Kidney (tissue), 14 donors: ENCODE measurements around the gene SOX5. TPM values are rescaled to one million over a fixed set of nuclear protein-coding genes. Genes with fewer than 3 reads are reported as not detected.

Experiments used
- DNase-seq, 5 donors: peaks; one replicate each; pipeline ENCODE4 v3.0.0-alpha.2; 2013 to 2020
- FAIRE-seq: peaks from 2 replicates; lab custom pipeline; 2012; peaks lifted over from hg19 to GRCh38; lab: Jason Lieb, UNC
- H3K27ac ChIP-seq, 2 donors: one replicate each; pipeline ENCODE4 v1.7.0; 2013; ENCODE audit warnings: low read depth in 2 of 2, low read length in 2 of 2, inconsistent platforms in 1 of 2
- H3K27me3 ChIP-seq: one replicate; pipeline ENCODE4 v1.7.1; 2013; ENCODE audit warnings: low read length, inconsistent platforms; ENCODE audit not compliant: control insufficient read depth, insufficient read depth
- H3K36me3 ChIP-seq, 3 donors: one replicate each; pipeline versions ENCODE4 v1.7.0 to v1.7.1; 2013; ENCODE audit warnings: low read length in 3 of 3, control low read depth in 1 of 3, inconsistent platforms in 1 of 3; ENCODE audit not compliant: insufficient read depth in 3 of 3, control insufficient read depth in 2 of 3
- H3K4me1 ChIP-seq, 3 donors: one replicate each; pipeline versions ENCODE4 v1.7.0 to v1.7.1; 2013; ENCODE audit warnings: low read length in 3 of 3, inconsistent platforms in 1 of 3, low read depth in 1 of 3; ENCODE audit not compliant: control insufficient read depth in 2 of 3, insufficient read depth in 2 of 3
- H3K4me3 ChIP-seq, 3 donors: one replicate each; pipeline versions ENCODE4 v1.7.0 to v1.8.1; 2013; ENCODE audit warnings: low read length in 3 of 3, control low read depth in 1 of 3, inconsistent platforms in 1 of 3
- H3K9ac ChIP-seq, 3 donors: one replicate each; pipeline versions ENCODE4 v1.7.0 to v1.7.1; 2013; ENCODE audit warnings: low read length in 3 of 3, control low read depth in 1 of 3, inconsistent platforms in 1 of 3
- H3K9me3 ChIP-seq, 3 donors: one replicate each; pipeline versions ENCODE4 v1.7.0 to v1.7.1; 2013; ENCODE audit warnings: low read length in 3 of 3, control low read depth in 1 of 3, inconsistent platforms in 1 of 3; ENCODE audit not compliant: control insufficient read depth in 2 of 3, insufficient read depth in 1 of 3
- intact Hi-C: fragments of 100-400 bp; cut with DNase I; formaldehyde crosslinking; loops from one replicate; pipeline ENCODE4 v1.11.1; 2022
- polyA plus RNA-seq: library from polyadenylated mRNA; stranded (reverse); fragments of 350-450 nt; fragmentation: Illumina TruSeq; extraction: RNeasy Lipid Tissue Mini Kit (QIAGEN cat#74804); gene quantifications from one replicate; pipeline ENCODE4 v1.2.3, GENCODE V29; 2014; ENCODE audit warnings: low read depth, low replicate concordance; ENCODE audit not compliant: insufficient read depth
- total RNA-seq: library from RNA; stranded (reverse); fragmentation: NEBNext Ultra II Directional; extraction: Animal tissue kit (Norgen Biotek cat#: 25700); gene quantifications from one replicate; pipeline ENCODE4 v1.2.1, GENCODE V29; 2021
- TF ChIP-seq, protein P1 (sequence below): IDR thresholded peaks from 3 replicates; pipeline ENCODE4 v1.5.1; 2012; ENCODE audit warnings: mild to moderate bottlenecking, moderate library complexity, borderline replicate concordance; ENCODE audit not compliant: insufficient read depth; ENCODE audit errors: extremely low read depth
- donor health status: control.
- donor health status: control.
- donor health status: control.
- donor health status: control.
- donor health status: control.
- donor health status: DM: yes; HTN: yes; CAD: no.
- donor health status: Normal renal cell carcinoma (clear cell type).

The SOX5 gene
- total and polyA plus RNA-seq, 2 donors from 2014 or later, result 0.54 to 10.8 TPM

DNA sequence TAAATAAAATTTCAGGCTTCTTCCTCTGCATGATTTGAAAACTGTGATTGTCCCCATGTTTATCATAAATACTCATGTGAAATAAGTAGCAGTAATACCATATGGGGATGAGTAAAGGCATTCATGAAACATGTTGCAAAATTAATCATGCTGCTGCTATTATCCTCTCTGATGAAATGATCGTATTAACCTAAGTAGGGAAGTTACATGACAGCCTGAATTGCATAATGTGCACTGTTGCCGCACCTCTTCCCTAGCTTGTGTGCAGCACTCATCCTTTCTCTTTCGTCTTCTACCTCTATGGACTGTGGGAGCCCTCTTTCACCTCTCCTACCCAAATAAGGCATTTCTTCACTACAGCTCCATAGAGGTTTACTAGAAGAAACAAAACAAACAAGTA, 367.6 kb downstream of the SOX5 start:
- no peak overlapping the region for H3K27ac ChIP-seq
- TF ChIP-seq, protein P1, sequence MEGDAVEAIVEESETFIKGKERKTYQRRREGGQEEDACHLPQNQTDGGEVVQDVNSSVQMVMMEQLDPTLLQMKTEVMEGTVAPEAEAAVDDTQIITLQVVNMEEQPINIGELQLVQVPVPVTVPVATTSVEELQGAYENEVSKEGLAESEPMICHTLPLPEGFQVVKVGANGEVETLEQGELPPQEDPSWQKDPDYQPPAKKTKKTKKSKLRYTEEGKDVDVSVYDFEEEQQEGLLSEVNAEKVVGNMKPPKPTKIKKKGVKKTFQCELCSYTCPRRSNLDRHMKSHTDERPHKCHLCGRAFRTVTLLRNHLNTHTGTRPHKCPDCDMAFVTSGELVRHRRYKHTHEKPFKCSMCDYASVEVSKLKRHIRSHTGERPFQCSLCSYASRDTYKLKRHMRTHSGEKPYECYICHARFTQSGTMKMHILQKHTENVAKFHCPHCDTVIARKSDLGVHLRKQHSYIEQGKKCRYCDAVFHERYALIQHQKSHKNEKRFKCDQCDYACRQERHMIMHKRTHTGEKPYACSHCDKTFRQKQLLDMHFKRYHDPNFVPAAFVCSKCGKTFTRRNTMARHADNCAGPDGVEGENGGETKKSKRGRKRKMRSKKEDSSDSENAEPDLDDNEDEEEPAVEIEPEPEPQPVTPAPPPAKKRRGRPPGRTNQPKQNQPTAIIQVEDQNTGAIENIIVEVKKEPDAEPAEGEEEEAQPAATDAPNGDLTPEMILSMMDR, result no peak
- FAIRE-seq (no peak), DNase-seq (no peak)
- no peaks in the 10 kb centered on the region for H3K27me3 ChIP-seq
- H3K9me3 ChIP-seq, result no peaks in the 10 kb centered on the region
- H3K9ac ChIP-seq, result no peak overlapping the region
- no peaks in the 10 kb centered on the region for H3K36me3 ChIP-seq
- no peaks in the 10 kb centered on the region for H3K4me1 ChIP-seq
- H3K4me3 ChIP-seq, result no peak overlapping the region
- intact Hi-C loops, result no loop called here

DNA sequence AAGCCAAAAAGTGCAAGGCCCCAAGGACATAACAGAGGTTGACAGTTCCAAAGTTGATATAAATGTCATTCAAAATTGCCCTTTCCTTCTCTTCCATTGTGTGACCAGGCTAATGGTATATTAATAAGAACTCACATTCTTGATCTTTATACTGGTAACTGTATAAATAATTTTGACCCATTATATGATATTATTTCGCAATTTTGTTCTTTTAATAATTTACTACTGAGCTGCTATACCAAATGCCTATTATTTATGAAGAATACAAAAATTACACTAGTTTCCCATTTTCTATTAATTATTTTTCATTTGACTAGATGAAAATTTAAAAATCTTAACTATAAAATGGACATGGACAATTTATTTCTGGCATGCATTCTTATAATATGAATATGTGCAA, 370.2 kb downstream of the SOX5 start:
- H3K9ac ChIP-seq, result no peak overlapping the region
- DNase-seq (no peak), FAIRE-seq (no peak)
- no peaks in the 10 kb centered on the region for H3K9me3 ChIP-seq
- no peaks in the 10 kb centered on the region for H3K27me3 ChIP-seq
- TF ChIP-seq, protein P1, result no peak
- H3K4me1 ChIP-seq, result no peaks in the 10 kb centered on the region
- H3K36me3 ChIP-seq, result no peaks in the 10 kb centered on the region
- H3K4me3 ChIP-seq, result no peak overlapping the region
- intact Hi-C loops, result no loop called here
- no peak overlapping the region for H3K27ac ChIP-seq

DNA sequence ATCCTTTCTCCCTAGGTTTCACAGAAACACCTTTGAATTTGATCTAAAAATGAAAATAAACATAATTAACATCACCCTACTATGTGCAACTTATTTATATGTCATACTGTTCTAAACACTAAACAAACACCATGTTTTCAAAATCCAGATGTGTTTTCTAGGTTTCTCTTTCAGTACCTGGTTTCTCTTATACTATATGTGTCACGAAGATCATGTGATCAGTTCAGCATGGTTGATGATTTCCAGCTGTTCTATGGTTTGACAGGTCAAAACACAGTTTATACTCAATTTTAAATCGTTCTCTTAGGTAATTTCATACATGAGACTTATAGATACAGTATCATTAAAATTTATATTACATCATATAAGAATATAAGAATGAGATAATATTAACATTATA, 373.1 kb downstream of the SOX5 start:
- Histone ChIP-seq H3K4me3 (no peak overlapping the region), H3K4me1 (no peaks in the 10 kb centered on the region), H3K9me3 (no peaks in the 10 kb centered on the region), H3K36me3 (no peaks in the 10 kb centered on the region), H3K27me3 (no peaks in the 10 kb centered on the region), H3K9ac (no peak overlapping the region), H3K27ac (no peak overlapping the region)
- TF ChIP-seq, protein P1, result no peak
- intact Hi-C loops, result no loop called here
- FAIRE-seq (no peak), DNase-seq (no peak)

DNA sequence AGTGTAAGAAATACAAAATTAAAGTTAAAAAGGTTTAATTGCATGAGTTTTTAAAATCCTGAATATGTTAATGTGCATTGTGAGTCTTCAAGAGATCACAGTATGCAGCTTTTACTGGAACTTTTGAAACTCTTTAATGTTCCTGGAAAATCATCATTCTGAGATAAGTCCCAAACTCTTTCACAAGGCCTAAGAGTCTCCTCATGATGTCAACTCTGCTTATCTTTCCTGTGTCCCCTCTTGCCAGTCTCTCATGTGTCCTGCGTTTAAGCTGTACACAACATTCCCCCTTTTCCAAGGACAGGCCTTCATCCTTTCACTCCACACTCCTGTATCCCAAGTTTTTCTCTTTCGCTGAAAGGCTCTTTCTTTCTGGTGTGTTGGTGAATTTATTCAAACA, 380.1 kb downstream of the SOX5 start:
- no peak for FAIRE-seq
- intact Hi-C loops, result no loop called here
- no peak overlapping the region for H3K9ac ChIP-seq

More for the DNA sequence above, 380.1 kb downstream of the SOX5 start:
- no peak for DNase-seq
- H3K36me3 ChIP-seq, result no peaks in the 10 kb centered on the region
- no peak overlapping the region for H3K27ac ChIP-seq
- TF ChIP-seq, protein P1, result no peak
- no peaks in the 10 kb centered on the region for H3K9me3 ChIP-seq
- no peaks in the 10 kb centered on the region for H3K4me1 ChIP-seq
- H3K4me3 ChIP-seq, result no peak overlapping the region
- no peaks in the 10 kb centered on the region for H3K27me3 ChIP-seq
